BE2C (cell line): ENCODE results near the gene ZAR1.

Source experiments
- DNase-seq: peaks from one replicate; pipeline ENCODE4 v3.0.0-alpha.2; 2020
- H3K27me3 ChIP-seq: fragments of 250-450 bp; sonication (Bioruptor Pico); 2 replicates; pipeline ENCODE4 v1.5.1; 2020; ENCODE audit warnings: mild to moderate bottlenecking
- H3K36me3 ChIP-seq: fragments of 250-450 bp; sonication (Bioruptor Pico); 2 replicates; pipeline ENCODE4 v1.5.1; 2020; ENCODE audit warnings: mild to moderate bottlenecking
- H3K4me1 ChIP-seq: fragments of 250-450 bp; sonication (Bioruptor Pico); 2 replicates; pipeline ENCODE4 v1.5.1; 2020
- H3K4me3 ChIP-seq: 2 replicates; pipeline ENCODE4 v1.5.1; 2011; ENCODE audit warnings: low read depth, low read length
- H3K9me3 ChIP-seq: fragments of 250-450 bp; sonication (Bioruptor Pico); 2 replicates; pipeline ENCODE4 v1.5.1; 2020
- CTCF ChIP-seq: IDR thresholded peaks from 2 replicates; pipeline ENCODE4 v1.5.1; 2012; ENCODE audit warnings: mild to moderate bottlenecking, low read depth, low read length

ZAR1 gene

GRCh38 chr4:48493452-48494100 is 3.5 kb downstream of the ZAR1 start:
- TF ChIP-seq CTCF, result no peak
- Histone ChIP-seq H3K27me3 (no peaks in the 10 kb centered on the region), H3K4me3 (no peak overlapping the region), H3K9me3 (no peaks in the 10 kb centered on the region), H3K36me3 (peaks cover 93% of the 10 kb centered on the region), H3K4me1 (peaks cover under 1% of the 10 kb centered on the region)
- no peak for DNase-seq

DNA sequence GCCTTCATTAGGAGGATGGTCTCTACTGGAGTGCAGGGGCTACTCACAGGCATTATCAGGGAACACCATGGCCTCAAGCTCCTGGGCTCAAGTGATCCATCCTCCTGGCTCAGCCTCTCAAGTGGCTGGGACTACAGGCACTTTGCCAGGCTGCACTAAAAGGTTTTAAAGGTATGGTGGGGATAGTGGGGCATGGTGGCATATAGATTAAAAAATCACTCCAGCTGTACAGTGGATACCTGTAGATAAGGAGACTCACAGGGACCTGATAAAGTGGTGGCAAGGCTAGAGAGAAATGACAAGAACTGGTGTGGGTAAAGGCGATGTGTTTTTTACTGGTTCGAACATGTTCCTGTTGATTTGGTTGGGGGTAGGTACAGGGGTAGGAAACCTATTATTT is 5.9 kb downstream of the ZAR1 start:
- peaks cover 94% of the 10 kb centered on the region for H3K36me3 ChIP-seq
- no peak for TF ChIP-seq CTCF
- H3K9me3 ChIP-seq, result no peaks in the 10 kb centered on the region
- no peaks in the 10 kb centered on the region for H3K4me1 ChIP-seq
- DNase-seq, result no peak
- H3K27me3 ChIP-seq, result no peaks in the 10 kb centered on the region
- no peak overlapping the region for H3K4me3 ChIP-seq

- peaks cover 92% of the 10 kb centered on the region for H3K36me3 ChIP-seq
- no peak for DNase-seq
- H3K9me3 ChIP-seq, result no peaks in the 10 kb centered on the region
- H3K4me1 ChIP-seq, result no peaks in the 10 kb centered on the region; the same call in 1 of the 2 replicates
- no peak for TF ChIP-seq CTCF
- H3K27me3 ChIP-seq, result no peaks in the 10 kb centered on the region
- no peak overlapping the region for H3K4me3 ChIP-seq
Observed at GRCh38 chr4:48498895-48499294, 8.8 kb downstream of the ZAR1 start.

GRCh38 chr4:48499551-48500066 is 9.6 kb downstream of the ZAR1 start:
- H3K4me1 ChIP-seq, result peaks cover 2% of the 10 kb centered on the region; the same call in 1 of the 2 replicates
- no peak for DNase-seq
- no peaks in the 10 kb centered on the region for H3K9me3 ChIP-seq
- no peaks in the 10 kb centered on the region for H3K27me3 ChIP-seq
- TF ChIP-seq CTCF, result no peak
- H3K4me3 ChIP-seq, result no peak overlapping the region
- H3K36me3 ChIP-seq, result peaks cover 92% of the 10 kb centered on the region

GRCh38 chr4:48503233-48504025 is 13.4 kb downstream of the ZAR1 start:
- no peak overlapping the region for H3K4me3 ChIP-seq
- DNase-seq, result no peak
- peaks cover 77% of the 10 kb centered on the region for H3K36me3 ChIP-seq
- no peaks in the 10 kb centered on the region for H3K27me3 ChIP-seq
- peaks cover 2% of the 10 kb centered on the region; the same call in 1 of the 2 replicates for H3K4me1 ChIP-seq
- TF ChIP-seq CTCF, result no peak
- no peaks in the 10 kb centered on the region for H3K9me3 ChIP-seq

DNA sequence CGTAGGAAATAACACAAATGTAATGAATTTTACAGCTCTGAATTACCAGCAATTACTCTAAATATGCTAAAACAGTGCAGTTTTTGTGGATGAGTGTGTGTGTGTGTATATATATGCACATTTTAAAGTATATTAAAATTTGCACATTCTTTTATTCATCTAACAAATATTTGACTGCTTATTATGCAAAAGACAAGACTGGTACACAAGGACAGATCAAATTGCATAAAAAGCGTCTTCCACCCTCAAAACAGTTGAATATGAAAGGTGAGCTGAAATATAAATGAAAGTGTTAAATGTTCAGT is 13.9 kb downstream of the ZAR1 start:
- no peak for TF ChIP-seq CTCF
- no peak overlapping the region for H3K4me3 ChIP-seq
- H3K4me1 ChIP-seq, result peaks cover 2% of the 10 kb centered on the region; the same call in 1 of the 2 replicates
- H3K36me3 ChIP-seq, result peaks cover 78% of the 10 kb centered on the region
- DNase-seq, result no peak
- H3K27me3 ChIP-seq, result no peaks in the 10 kb centered on the region
- no peaks in the 10 kb centered on the region for H3K9me3 ChIP-seq
